H1 (cell line): ENCODE measurements around the gene FASTKD3.

ENCODE experiments used
- CTCF ChIP-seq, 3 experiments: IDR thresholded peaks; 1 replicate in 2 of 3; 2 replicates in 1 of 3; pipeline versions ENCODE4 v1.5.1 to v1.6.1; 2011; ENCODE audit warnings: low read length in 3 of 3, mild to moderate bottlenecking in 3 of 3, inconsistent platforms in 2 of 3, low read depth in 1 of 3, moderate library complexity in 1 of 3; ENCODE audit not compliant: insufficient read depth in 1 of 3; ENCODE audit errors: control extremely low read depth in 1 of 3
- EGR1 ChIP-seq: IDR thresholded peaks from 2 replicates; pipeline ENCODE4 v1.6.1; 2011; ENCODE audit warnings: low read depth, low read length, borderline replicate concordance
- EZH2 ChIP-seq: fragments of 200-600 bp; sonication (generic); IDR thresholded peaks from 2 replicates; pipeline ENCODE4 v1.7.1; 2012; ENCODE audit warnings: low read depth, mild to moderate bottlenecking, moderate library complexity, low read length, inconsistent platforms; ENCODE audit not compliant: severe bottlenecking
- MAX ChIP-seq: IDR thresholded peaks from 2 replicates; pipeline ENCODE4 v1.6.1; 2012; ENCODE audit warnings: inconsistent platforms
- SIX5 ChIP-seq: IDR thresholded peaks from 2 replicates; pipeline ENCODE4 v1.6.1; 2011; ENCODE audit warnings: mild to moderate bottlenecking, low read depth, low read length

- TF ChIP-seq EZH2 (no peak), CTCF (IDR thresholded peaks at IDR 0.05; ENCODE audit: control extremely low read depth in 1 of 3, insufficient read depth in 1 of 3, low read depth in 1 of 3, low read length in 3 of 3) (no peak), MAX (no peak), EGR1 (no peak), SIX5 (no peak)
These were observed 774 bp upstream of the FASTKD3 start for GRCh38 chr5:7869474-7870136.
